Tibial artery (tissue), 4 donors: Measurements from ENCODE around the gene CANX.

Experiments
- DNase-seq, 2 donors: peaks; one replicate each; pipeline ENCODE4 v3.0.0-alpha.2; 2019
- H3K27ac ChIP-seq, 2 donors: fragments of 200-600 bp; sonication (generic) in 1 of 2; 1 replicate in 1 of 2; 2 replicates in 1 of 2; pipeline ENCODE4 v1.5.1; 2018 to 2019; ENCODE audit warnings: mild to moderate bottlenecking in 1 of 2
- H3K27me3 ChIP-seq, 2 donors: fragments of 200-600 bp; sonication (generic) in 1 of 2; one replicate each; pipeline versions ENCODE4 v1.5.1 to v1.6.0; 2016 to 2019
- H3K36me3 ChIP-seq, 3 donors: fragments of 200-600 bp; sonication (generic) in 2 of 3; one replicate each; pipeline ENCODE4 v1.5.1; 2016 to 2019; ENCODE audit warnings: mild to moderate bottlenecking in 2 of 3
- H3K4me1 ChIP-seq, 4 donors: fragments of 200-600 bp; sonication (generic) in 2 of 4; 1 replicate in 3 of 4; 2 replicates in 1 of 4; pipeline ENCODE4 v1.5.1; 2016 to 2019
- H3K4me3 ChIP-seq, 2 donors: fragments of 200-600 bp; sonication (generic) in 1 of 2; 1 replicate in 1 of 2; 2 replicates in 1 of 2; pipeline ENCODE4 v1.5.1; 2018 to 2019; ENCODE audit warnings: mild to moderate bottlenecking in 2 of 2
- H3K9me3 ChIP-seq, 3 donors: fragments of 200-600 bp; sonication (generic) in 1 of 3; one replicate each; pipeline ENCODE4 v1.5.1; 2016 to 2019
- intact Hi-C: fragments of 100-400 bp; cut with DNase I; formaldehyde crosslinking; loops from one replicate; pipeline ENCODE4 v1.15.0; 2023; ENCODE audit warnings: low total_unique reads
- TF ChIP-seq, protein P1 (sequence below), 2 experiments: fragments of 200-600 bp in 1 of 2; fragments of 450-650 bp in 1 of 2; IDR thresholded peaks; one replicate each; pipeline ENCODE4 v1.5.1; 2017 to 2019; ENCODE audit warnings: antibody characterized with exemption in 2 of 2, mild to moderate bottlenecking in 1 of 2, moderate library complexity in 1 of 2

CANX gene

GRCh38 chr5:179755022-179755421, 56.3 kb downstream of the CANX start:
- TF ChIP-seq, protein P1, sequence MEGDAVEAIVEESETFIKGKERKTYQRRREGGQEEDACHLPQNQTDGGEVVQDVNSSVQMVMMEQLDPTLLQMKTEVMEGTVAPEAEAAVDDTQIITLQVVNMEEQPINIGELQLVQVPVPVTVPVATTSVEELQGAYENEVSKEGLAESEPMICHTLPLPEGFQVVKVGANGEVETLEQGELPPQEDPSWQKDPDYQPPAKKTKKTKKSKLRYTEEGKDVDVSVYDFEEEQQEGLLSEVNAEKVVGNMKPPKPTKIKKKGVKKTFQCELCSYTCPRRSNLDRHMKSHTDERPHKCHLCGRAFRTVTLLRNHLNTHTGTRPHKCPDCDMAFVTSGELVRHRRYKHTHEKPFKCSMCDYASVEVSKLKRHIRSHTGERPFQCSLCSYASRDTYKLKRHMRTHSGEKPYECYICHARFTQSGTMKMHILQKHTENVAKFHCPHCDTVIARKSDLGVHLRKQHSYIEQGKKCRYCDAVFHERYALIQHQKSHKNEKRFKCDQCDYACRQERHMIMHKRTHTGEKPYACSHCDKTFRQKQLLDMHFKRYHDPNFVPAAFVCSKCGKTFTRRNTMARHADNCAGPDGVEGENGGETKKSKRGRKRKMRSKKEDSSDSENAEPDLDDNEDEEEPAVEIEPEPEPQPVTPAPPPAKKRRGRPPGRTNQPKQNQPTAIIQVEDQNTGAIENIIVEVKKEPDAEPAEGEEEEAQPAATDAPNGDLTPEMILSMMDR (IDR thresholded peaks at IDR 0.05) = no peak
- Histone ChIP-seq H3K27me3 (no peaks in the 10 kb centered on the region), H3K27ac (no peak overlapping the region), H3K4me3 (no peak overlapping the region), H3K9me3 (no peaks in the 10 kb centered on the region), H3K36me3 (peaks cover 0 to 5% (median 0%) of the 10 kb centered on the region in 3 donors), H3K4me1 (peaks cover 0 to 38% (median 15%) of the 10 kb centered on the region in 4 donors)
- no peak for DNase-seq
- intact Hi-C loops = no loop called here

GRCh38 chr5:179758955-179759354, 60.2 kb downstream of the CANX start:
- intact Hi-C loops = no loop called here
- TF ChIP-seq, protein P1 (IDR thresholded peaks at IDR 0.05) = no peak
- H3K27ac ChIP-seq = no peak overlapping the region
- peaks cover 0 to 64% (median 35%) of the 10 kb centered on the region in 4 donors for H3K4me1 ChIP-seq
- no peaks in the 10 kb centered on the region for H3K9me3 ChIP-seq
- H3K36me3 ChIP-seq = peaks cover 0 to 3% (median 0%) of the 10 kb centered on the region in 3 donors
- no peaks in the 10 kb centered on the region for H3K27me3 ChIP-seq
- DNase-seq = no peak
- no peak overlapping the region for H3K4me3 ChIP-seq

GRCh38 chr5:179759581-179760551, 61.1 kb downstream of the CANX start:
- Histone ChIP-seq H3K27ac (no peak overlapping the region), H3K36me3 (peaks cover 0 to 3% (median 0%) of the 10 kb centered on the region in 3 donors), H3K4me3 (no peak overlapping the region), H3K4me1 (peaks cover 0 to 66% (median 40%) of the 10 kb centered on the region in 4 donors), H3K9me3 (no peaks in the 10 kb centered on the region), H3K27me3 (no peaks in the 10 kb centered on the region)
- DNase-seq = no peak
- TF ChIP-seq, protein P1 (IDR thresholded peaks at IDR 0.05) = no peak
- intact Hi-C loops = loop anchor here (5.0 kb wide), 2 partner anchors 37 to 97 kb away; partner anchors contain the start of gene MRNIP

GRCh38 chr5:179762079-179762780, 63.5 kb downstream of the CANX start:
- DNase-seq = no peak
- TF ChIP-seq, protein P1 (IDR thresholded peaks at IDR 0.05) = no peak
- Histone ChIP-seq H3K4me1 (peaks cover 0 to 79% (median 55%) of the 10 kb centered on the region in 4 donors), H3K9me3 (no peaks in the 10 kb centered on the region), H3K27ac (peak overlapping the region in 1 of 2 donors; percentile 70), H3K4me3 (no peak overlapping the region), H3K27me3 (no peaks in the 10 kb centered on the region), H3K36me3 (peaks cover 5 to 23% (median 11%) of the 10 kb centered on the region in 3 donors)
- intact Hi-C loops = loop anchor here (5.0 kb wide), 2 partner anchors 35 to 95 kb away; partner anchors contain the start of gene MRNIP

- no peak for DNase-seq
- H3K36me3 ChIP-seq = peaks cover 5 to 26% (median 11%) of the 10 kb centered on the region in 3 donors
- H3K27me3 ChIP-seq = no peaks in the 10 kb centered on the region
- peaks cover 0 to 76% (median 55%) of the 10 kb centered on the region in 4 donors for H3K4me1 ChIP-seq
- H3K9me3 ChIP-seq = no peaks in the 10 kb centered on the region
- H3K4me3 ChIP-seq = no peak overlapping the region
- peak overlapping the region in 1 of 2 donors; percentile 70 for H3K27ac ChIP-seq
- TF ChIP-seq, protein P1 (IDR thresholded peaks at IDR 0.05) = no peak
- intact Hi-C loops = loop anchor here (5.0 kb wide), 2 partner anchors 35 to 95 kb away; partner anchors contain the start of gene MRNIP
Observed at GRCh38 chr5:179762781-179763176, 64.0 kb downstream of the CANX start.
